HG03520 (cell line): Measurements from ENCODE around the gene USP4.
"Not testable (repeated sequence)": the region's sequence is repeated elsewhere in the genome, so short reads cannot be mapped to it uniquely, and the experiment has no call there.

Source experiments
- ATAC-seq: cut with Tn5 transposase; IDR thresholded peaks from one replicate; pipeline ENCODE4 v1.9.1; 2021; ENCODE audit warnings: mild to moderate bottlenecking, moderate library complexity; ENCODE audit not compliant: unreplicated experiment

USP4 gene

DNA sequence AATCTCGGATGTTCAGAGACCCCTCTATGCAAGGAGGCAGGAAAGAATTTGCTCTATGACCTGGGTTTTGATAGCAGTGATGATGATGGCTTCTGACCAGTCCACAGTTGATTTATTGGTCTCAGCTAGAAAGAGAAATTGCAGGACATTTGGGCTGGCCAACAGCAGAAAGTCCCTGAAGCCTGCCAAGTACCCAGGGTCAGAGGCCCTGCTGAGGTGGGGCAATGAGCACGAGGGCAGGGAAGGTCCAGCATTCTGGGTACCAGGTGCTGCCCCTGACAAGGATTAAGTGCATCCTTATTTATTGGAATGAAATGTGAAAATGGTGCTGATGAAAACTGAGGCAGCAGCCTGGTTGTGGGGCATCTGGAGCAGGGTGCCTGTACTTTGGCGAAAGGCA lies 82.7 kb downstream of the USP4 start:
- ATAC-seq, result no peak

DNA sequence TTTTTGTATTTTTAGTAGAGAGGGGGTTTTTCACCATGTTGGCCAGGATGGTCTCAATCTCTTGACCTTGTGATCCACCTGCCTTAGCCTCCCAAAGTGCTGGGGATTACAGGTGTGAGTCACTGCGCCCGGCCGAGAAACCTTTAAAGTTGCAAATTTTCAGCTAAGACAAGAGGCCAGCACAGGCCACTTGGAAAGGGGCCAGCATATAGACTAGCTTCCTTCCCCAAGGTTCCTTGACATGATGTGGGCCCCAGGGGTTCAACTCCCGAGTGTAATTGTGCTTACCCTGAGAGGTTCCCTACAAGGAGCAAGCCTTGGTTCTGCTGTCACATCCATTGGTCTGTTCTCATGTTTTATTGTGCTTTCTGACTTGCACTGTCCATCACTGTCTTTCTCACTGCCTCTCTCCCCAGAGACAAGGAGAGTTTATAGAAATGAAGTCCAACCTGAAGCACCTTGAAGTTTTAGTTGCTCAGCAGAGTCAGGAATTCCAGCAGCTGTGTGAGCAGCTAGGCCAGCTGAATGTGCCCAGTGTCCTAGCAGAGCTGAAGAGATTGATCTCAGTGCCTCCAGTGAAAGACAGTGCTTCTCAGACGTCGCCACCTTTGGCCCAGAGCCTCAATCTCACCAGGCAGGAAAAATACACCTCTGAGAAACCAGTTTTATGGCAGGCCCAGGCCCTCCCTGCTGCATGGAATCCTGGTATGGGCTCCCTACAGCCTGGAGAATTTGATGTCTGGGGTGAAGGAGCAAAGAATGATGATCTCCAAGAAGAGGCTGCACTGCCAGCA lies 83.9 kb downstream of the USP4 start:
- no peak for ATAC-seq

- ATAC-seq, result no peak
These were observed 84.7 kb downstream of the USP4 start for GRCh38 chr3:49255112-49255511.

- no peak for ATAC-seq
These were observed 86.3 kb downstream of the USP4 start for GRCh38 chr3:49253512-49253911.

DNA sequence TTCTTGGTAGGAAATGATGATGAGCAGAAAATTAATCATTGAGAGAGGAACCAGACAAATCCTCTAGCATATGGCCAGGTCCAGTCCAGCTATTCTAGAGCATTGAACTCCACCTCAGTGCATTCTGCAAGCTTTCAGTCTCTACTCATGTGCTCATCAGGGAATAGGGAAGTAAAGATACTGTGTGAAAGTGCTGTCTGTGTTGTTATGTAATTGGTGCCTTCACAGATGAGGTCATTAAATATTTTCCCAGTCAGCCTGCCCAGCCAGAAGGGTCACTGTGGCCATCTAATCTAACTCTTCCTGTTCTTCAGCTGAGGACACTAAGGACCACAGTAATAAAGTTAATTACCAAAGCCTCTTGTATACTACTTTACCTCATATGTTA lies 91.0 kb downstream of the USP4 start:
- no peak for ATAC-seq

GRCh38 chr3:49244581-49245205 lies 95.2 kb downstream of the USP4 start:
- no peak for ATAC-seq

GRCh38 chr3:49240091-49240490 lies 99.8 kb downstream of the USP4 start:
- not testable (repeated sequence) for ATAC-seq

- no peak for ATAC-seq
These were observed 101.4 kb downstream of the USP4 start for GRCh38 chr3:49238274-49239127.

DNA sequence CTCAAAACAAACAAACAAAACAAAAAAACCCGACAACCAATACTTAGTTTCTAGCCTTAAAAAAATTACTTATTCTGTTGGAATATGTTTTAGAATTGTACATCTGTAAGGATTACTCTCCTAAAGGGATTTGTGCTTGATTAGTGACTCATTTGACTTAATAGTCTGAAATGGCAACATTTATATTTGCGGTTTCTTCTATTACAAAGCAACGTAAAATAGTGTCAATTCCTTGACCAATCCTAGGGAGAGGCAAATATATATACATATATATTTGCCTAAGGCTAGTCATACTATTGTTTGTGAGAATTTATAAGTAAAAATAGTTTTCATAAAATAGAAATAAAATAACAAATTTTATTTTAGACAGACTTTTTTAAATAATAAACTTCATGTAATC lies 102.5 kb downstream of the USP4 start:
- ATAC-seq, result no peak

- no peak for ATAC-seq
These were observed 103.6 kb downstream of the USP4 start for GRCh38 chr3:49236226-49236625.

DNA sequence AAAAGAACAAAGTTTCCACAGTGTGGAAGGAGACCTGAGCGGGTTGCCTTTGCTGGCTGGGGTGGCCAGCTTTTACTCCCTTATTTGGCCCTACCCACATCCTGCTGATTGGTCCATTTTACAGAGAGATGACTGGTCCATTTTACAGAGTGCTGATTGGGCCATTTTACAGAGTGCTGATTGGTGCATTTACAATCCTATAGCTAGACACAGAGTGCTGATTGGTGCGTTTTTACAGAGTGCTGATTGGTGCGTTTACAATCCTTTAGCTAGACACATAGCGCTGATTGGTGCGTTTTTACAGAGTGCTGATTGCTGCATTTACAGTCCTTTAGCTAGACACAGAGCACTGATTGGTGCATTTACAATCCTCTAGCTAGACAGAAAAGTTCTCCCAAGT lies 111.0 kb downstream of the USP4 start:
- ATAC-seq, result not testable (repeated sequence)
